IPS-20b (cell line): ENCODE measurements around the gene SBF2.

ENCODE experiments used
- H3K27ac ChIP-seq: one replicate; pipeline ENCODE4 v1.5.1; 2013; ENCODE audit warnings: low read length
- H3K27me3 ChIP-seq: 2 replicates; pipeline ENCODE4 v1.6.1; 2013; ENCODE audit warnings: mild to moderate bottlenecking, low read length, inconsistent platforms; ENCODE audit not compliant: insufficient read depth
- H3K36me3 ChIP-seq: 2 replicates; pipeline ENCODE4 v1.6.1; 2013; ENCODE audit warnings: low read depth, mild to moderate bottlenecking, inconsistent platforms, low read length, moderate library complexity; ENCODE audit not compliant: insufficient read depth
- H3K4me1 ChIP-seq: 2 replicates; pipeline ENCODE4 v1.6.1; 2013; ENCODE audit warnings: mild to moderate bottlenecking, control low read depth, inconsistent platforms, low read length, moderate library complexity; ENCODE audit not compliant: insufficient read depth
- H3K4me3 ChIP-seq: 2 replicates; pipeline ENCODE4 v1.5.1; 2013; ENCODE audit warnings: mild to moderate bottlenecking, low read length, inconsistent platforms
- H3K9ac ChIP-seq: 2 replicates; pipeline ENCODE4 v1.6.1; 2013; ENCODE audit warnings: low read depth, mild to moderate bottlenecking, inconsistent platforms, low read length, moderate library complexity
- H3K9me3 ChIP-seq: 2 replicates; pipeline ENCODE4 v1.6.1; 2013; ENCODE audit warnings: mild to moderate bottlenecking, low read depth, low read length, inconsistent platforms; ENCODE audit not compliant: insufficient read depth

Gene SBF2

DNA sequence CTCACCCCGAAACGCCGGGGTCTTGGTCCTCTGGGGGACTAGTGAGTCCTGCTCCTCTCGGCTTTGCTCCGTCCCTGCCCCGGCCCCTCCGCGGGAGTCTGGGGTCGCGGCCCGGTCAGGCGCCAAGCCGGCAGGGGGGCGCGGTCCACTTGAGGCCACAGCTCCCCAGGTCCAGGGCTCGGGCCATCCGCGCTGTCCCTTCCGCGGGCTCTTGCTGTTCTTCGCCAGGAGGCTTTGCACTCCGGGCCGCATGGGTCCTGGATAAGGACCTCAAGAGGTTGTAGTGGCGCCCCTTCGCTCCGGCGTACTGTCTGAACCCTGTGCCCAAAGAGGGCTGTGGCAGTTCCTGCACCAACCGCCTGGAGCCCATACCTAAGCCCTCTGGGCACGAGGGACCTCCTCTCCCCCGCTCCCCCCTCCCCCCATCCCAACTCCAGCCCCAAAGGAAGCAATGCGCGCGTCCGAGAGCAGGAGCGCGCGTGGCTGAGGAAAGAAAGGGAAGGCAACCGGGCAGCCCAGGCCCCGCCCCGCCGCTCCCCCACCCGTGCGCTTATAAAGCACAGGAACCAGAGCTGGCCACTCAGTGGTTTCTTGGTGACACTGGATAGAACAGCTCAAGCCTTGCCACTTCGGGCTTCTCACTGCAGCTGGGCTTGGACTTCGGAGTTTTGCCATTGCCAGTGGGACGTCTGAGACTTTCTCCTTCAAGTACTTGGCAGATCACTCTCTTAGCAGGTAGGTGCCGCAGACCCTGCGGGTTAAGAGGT lies 10.7 kb upstream of the SBF2 start, which contains the start of gene ADM:
ADM (plus strand) TSS at position 579 of the 767 bp plus-strand sequence. CDS start 628 bp downstream, outside the sequence.
- peak within 1 kb of the TSS; percentile 93 for H3K4me3 ChIP-seq
- H3K27me3 ChIP-seq, result peaks cover 83% of the 10 kb centered on the region
- peak within 1 kb of the TSS; percentile 6 for H3K27ac ChIP-seq

DNA sequence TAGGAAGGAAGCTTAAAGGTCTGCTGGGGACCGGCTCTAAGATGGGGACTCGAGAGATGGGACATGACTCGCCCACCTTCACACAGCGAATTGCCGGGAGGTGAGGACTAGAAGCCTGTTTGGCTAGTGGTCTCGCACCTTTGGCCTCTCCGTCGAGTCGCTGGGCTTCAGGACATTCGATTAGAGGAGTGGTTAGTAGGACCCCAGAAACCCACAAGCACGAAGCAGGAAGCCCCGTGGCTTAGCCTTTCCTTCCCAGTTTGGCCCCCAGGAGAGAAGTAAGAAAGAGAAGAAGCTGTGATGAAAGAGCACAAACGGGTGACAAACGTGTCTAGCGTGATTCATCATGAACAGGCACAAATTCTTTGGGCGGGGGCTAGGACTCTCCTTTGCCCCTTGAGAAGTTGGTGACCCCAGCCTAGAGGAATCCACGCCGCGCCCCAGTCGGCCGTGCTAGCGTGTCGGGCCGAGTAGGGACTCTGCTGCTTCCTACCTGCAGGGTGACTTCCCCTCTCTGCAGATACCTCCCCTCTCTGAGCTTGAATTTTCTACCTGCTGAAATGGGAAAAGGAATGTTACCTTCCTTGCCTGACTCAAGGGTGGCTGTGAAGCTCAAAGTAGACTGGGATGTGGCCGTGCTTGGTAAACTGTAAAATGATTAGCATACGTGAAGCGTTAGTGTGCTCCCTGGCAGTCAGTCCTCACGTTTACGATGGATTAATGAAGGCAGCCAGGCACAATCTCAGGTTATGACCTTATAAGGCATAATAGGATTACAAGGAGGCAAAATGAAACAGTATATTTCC lies 9.7 kb upstream of the SBF2 start:
- Histone ChIP-seq H3K27ac (peak overlapping the region; percentile 6), H3K4me3 (peak overlapping the region; percentile 93), H3K9ac (peak overlapping the region; percentile 86; the same call in 1 of the 2 replicates), H3K27me3 (peaks cover 77% of the 10 kb centered on the region), H3K9me3 (no peaks in the 10 kb centered on the region), H3K4me1 (peaks cover 11% of the 10 kb centered on the region; the same call in 1 of the 2 replicates), H3K36me3 (peaks cover 18% of the 10 kb centered on the region; the same call in 1 of the 2 replicates)

More for the DNA sequence above, 10.7 kb upstream of the SBF2 start, which contains the start of gene ADM:
- H3K4me1 ChIP-seq, result peaks cover 14% of the 10 kb centered on the region; the same call in 1 of the 2 replicates
- H3K9ac ChIP-seq, result peak within 1 kb of the TSS; percentile 86
- H3K36me3 ChIP-seq, result peaks cover 18% of the 10 kb centered on the region; the same call in 1 of the 2 replicates
- H3K9me3 ChIP-seq, result no peaks in the 10 kb centered on the region

DNA sequence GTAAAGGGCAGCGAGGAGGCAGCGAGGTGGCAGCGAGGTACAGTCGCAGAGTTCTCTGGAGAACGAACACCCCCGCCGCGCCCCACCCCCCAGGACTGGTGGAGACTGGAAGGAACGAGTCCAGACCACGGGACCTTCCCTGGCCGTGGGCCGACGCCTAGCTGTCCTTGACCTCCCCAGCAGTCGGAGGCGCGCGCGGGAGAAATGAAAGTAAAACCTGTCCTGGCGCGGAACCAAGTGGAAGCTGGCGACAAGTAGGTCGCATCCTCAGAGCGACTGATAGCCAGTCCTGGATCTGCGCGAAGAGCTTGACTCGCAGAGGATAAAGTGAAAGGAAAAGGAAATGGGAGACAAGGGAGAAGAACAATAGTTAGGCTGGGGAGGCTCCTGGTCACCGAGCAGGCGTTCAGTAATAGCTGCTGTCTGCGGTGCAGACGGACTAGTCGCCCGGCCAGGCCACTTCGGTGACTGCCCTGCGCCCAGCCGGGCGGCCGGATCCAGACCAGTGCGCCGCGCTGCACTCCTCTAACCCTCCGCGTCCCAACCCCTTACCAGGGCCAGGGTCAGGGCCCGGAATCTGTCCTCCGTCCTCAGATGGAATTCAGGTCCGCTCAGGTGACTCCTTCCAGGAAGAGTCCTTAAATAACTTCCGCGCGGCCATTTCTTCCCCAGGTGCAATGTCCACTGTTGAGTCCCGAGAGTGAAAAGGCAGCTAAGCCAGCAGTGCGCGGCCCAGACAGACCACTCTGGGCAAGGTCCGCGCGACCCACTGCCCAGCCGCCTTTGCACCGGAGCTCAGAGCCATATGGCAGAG lies 8.9 kb upstream of the SBF2 start:
- H3K9me3 ChIP-seq, result no peaks in the 10 kb centered on the region
- peak overlapping the region; percentile 93 for H3K4me3 ChIP-seq
- H3K36me3 ChIP-seq, result peaks cover 18% of the 10 kb centered on the region; the same call in 1 of the 2 replicates
- peaks cover 70% of the 10 kb centered on the region for H3K27me3 ChIP-seq
- H3K27ac ChIP-seq, result no peak overlapping the region
- peak overlapping the region; percentile 86; the same call in 1 of the 2 replicates for H3K9ac ChIP-seq
- H3K4me1 ChIP-seq, result peaks cover 4% of the 10 kb centered on the region; the same call in 1 of the 2 replicates

DNA sequence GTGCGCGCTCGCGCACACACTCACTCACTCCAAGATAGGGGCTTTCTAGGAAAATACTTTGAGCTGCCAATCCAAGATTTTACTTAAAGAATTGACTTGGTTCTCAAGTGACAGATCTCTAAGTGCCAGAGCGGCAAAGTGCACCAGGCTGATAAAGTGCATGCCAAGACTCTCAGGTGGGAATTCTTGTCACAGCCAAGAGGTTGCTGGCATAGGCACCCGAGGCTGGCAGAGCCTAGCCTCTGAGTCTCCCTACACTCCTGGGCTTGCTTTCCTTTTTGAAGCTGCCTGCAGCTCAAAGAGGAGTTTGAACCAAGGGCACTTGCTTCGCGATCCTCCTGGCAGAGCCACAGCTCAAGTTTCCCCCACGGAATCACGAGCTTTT lies 8.3 kb upstream of the SBF2 start:
- H3K27ac ChIP-seq, result no peak overlapping the region
- peaks cover 18% of the 10 kb centered on the region; the same call in 1 of the 2 replicates for H3K36me3 ChIP-seq
- H3K4me3 ChIP-seq, result peak overlapping the region; percentile 93
- peaks cover 66% of the 10 kb centered on the region for H3K27me3 ChIP-seq
- no peaks in the 10 kb centered on the region for H3K9me3 ChIP-seq
- peaks cover 4% of the 10 kb centered on the region; the same call in 1 of the 2 replicates for H3K4me1 ChIP-seq
- H3K9ac ChIP-seq, result peak overlapping the region; percentile 86; the same call in 1 of the 2 replicates

DNA sequence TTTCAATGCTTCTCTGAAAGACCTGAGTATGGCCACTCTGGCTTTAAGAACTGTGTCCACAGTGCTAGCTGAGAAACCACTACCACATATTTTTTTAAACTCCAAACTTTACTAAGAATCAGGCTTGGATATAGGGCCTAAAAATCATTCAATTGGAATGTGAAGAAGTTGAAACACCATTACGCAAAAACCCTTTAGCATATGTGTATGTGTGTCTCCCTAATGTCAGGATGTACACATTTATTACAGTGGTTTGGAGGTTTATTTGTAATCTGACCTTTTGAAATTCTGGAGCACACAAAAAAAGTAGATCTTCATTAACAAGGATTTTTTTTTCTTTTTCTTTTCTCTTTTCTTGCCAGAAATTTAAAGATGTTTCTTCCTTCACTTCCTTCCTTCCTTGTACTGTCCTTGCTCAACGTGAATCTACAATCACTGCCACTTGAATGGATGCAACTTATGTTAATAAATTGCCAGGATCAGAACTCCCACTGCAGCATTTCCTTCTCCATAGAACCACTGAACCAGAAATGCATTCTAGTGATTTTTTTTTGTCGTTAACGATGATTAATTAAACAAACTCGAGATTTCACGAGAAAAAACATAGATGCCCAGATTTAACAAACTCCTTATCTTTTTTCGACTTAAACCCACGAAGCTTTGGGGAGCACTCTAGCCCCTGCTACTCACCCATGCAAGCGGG lies 7.8 kb upstream of the SBF2 start:
- peaks cover 4% of the 10 kb centered on the region; the same call in 1 of the 2 replicates for H3K4me1 ChIP-seq
- H3K4me3 ChIP-seq, result peak overlapping the region; percentile 93
- H3K27me3 ChIP-seq, result peaks cover 61% of the 10 kb centered on the region
- peaks cover 13% of the 10 kb centered on the region; the same call in 1 of the 2 replicates for H3K36me3 ChIP-seq
- H3K9ac ChIP-seq, result peak overlapping the region; percentile 86; the same call in 1 of the 2 replicates
- no peak overlapping the region for H3K27ac ChIP-seq
- H3K9me3 ChIP-seq, result no peaks in the 10 kb centered on the region

DNA sequence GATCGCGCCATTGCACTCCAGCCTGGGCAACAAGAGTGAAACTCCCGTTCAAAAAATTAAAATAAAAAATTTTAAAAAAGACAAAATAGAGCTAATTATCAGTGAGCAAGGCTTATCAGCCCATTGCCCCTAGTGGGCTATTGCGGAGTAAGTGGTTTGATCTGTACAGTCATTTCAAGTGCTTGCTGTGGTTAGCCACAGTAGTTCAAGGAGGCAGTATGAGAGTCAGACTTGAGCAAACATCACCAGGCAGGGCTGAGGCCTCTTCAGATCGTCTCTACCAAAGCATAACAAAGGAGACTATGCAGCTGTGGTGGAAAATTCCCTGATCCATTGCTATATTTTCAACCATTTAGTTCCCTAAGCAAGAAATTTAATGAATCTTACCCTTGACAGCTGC lies 4.3 kb upstream of the SBF2 start:
- H3K36me3 ChIP-seq, result no peaks in the 10 kb centered on the region
- H3K4me1 ChIP-seq, result peaks cover 10% of the 10 kb centered on the region; the same call in 1 of the 2 replicates
- H3K9ac ChIP-seq, result no peak overlapping the region
- no peak overlapping the region for H3K27ac ChIP-seq
- no peak overlapping the region for H3K4me3 ChIP-seq
- H3K27me3 ChIP-seq, result peaks cover 36% of the 10 kb centered on the region
- no peaks in the 10 kb centered on the region for H3K9me3 ChIP-seq

DNA sequence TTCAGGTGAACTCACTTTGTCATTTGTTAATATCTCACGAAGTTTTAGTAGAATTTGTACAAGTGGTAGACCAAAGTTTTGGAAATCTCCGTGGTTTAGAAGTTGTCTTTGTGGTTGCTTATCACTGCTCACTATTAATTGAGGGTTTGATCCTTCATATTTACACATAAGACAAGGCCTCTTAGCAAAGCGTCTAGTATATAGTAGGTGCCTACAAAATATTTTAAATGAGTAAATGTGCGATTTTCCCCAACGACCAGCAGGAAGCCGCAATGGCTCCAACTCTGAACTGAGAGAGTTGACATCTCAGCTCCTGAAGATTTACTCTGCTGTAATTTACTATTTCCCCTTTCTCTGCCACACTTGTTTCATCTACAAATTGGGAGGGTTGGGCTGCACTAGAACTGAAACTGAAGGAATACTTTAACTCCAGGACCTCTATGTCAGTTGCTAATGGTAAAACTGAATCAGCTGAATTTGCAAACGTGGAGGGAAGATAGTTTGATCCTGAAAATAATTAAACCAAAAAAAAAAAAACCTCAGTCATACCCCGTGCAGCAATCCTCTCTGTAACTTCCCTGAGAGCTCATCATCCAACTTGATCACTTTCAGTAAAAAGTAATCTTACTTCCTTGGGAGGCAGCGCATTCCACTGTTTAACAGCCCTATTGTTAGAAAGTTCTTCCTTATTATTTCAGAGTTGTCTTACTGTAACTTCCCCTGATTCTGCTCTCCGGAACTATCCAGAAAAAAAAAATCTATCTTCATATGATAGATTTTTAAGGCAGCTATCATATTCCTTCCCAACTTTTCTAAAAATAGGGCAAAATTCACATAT lies 1.3 kb upstream of the SBF2 start:
- peaks cover 7% of the 10 kb centered on the region; the same call in 1 of the 2 replicates for H3K27me3 ChIP-seq
- H3K27ac ChIP-seq, result peak overlapping the region; percentile 97
- peak overlapping the region; percentile 96; the same call in 1 of the 2 replicates for H3K9ac ChIP-seq
- no peaks in the 10 kb centered on the region for H3K9me3 ChIP-seq
- H3K4me1 ChIP-seq, result peaks cover 11% of the 10 kb centered on the region; the same call in 1 of the 2 replicates
- peak overlapping the region; percentile 81 for H3K4me3 ChIP-seq
- no peaks in the 10 kb centered on the region for H3K36me3 ChIP-seq

DNA sequence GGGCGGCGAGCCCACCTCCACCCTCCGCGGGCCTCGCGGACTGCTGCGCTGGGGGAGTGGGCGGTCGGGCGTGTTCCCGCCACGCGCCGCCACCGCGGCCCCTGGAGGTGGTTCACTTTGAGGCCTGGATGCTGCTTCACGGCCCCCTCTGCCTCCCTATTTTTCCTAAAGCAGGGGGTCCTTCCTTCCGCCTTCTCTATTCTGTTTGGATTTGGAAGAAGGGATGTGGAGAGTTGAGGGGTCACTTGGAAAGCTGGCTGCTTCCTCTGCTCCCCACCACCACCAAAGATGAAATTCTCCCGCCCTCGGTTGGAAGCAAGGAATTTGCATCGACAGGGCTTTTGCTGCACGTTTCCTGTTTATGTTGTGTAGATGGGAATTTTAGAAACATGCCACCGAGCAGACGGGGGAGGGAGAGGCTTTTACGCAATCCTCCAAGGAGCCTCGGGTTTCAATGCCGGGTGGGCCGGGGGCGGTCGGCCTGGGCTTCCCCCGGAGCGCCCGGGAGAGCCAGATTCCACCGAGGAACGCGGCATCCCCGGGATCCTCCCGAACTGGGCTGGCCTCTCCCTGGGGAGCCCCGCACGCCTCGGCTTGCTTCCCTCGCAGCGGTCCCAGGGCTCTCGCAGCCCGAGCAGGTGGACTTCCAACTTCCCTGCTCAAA lies 403 bp upstream of the SBF2 start:
- peaks cover 14% of the 10 kb centered on the region; the same call in 1 of the 2 replicates for H3K4me1 ChIP-seq
- no peaks in the 10 kb centered on the region for H3K36me3 ChIP-seq
- H3K9me3 ChIP-seq, result no peaks in the 10 kb centered on the region
- peaks cover 7% of the 10 kb centered on the region; the same call in 1 of the 2 replicates for H3K27me3 ChIP-seq
- H3K27ac ChIP-seq, result peak overlapping the region; percentile 97
- peak overlapping the region; percentile 96 for H3K9ac ChIP-seq
- H3K4me3 ChIP-seq, result peak overlapping the region; percentile 81

DNA sequence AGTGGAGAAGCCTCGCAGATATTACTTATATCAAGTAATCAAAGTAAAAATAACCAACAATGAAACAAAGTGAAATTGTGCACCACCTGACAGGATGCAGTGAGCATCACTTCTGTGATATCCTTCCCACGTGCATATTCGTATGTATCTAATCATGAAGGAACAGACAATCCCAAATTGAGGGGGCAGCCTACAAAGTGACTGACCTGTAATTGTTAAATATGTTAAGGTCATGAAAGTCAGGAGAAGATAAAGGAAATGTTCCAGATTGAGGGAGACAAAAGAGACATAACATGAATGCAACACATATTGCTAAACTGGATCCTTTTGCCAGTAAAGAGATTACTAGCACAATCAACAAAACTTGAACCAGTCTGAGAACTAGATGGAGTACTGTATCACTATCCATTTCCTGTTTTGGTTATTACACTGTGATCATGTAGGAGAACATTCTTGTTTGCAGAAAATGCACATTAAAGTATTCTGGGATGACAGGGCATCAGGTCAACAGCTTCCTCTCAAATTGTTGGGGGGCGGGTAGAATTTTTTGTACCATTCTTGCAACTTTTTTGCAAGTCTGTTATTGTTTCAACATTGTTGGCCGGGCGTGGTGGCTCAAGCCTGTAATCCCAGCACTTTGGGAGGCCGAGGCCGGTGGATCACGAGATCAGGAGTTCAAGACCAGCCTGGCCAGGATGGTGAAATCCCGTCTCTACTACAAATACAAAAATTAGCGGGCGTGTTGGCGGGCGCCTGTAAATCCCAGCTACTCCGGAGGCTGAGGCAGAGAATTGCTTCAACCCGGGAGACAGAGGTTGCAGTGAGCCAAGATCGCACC lies 2.0 kb downstream of the SBF2 start:
- Histone ChIP-seq H3K4me3 (no peak overlapping the region), H3K27ac (no peak overlapping the region), H3K9me3 (no peaks in the 10 kb centered on the region), H3K27me3 (peaks cover 7% of the 10 kb centered on the region; the same call in 1 of the 2 replicates), H3K36me3 (peaks cover 5% of the 10 kb centered on the region; the same call in 1 of the 2 replicates), H3K4me1 (peaks cover 14% of the 10 kb centered on the region; the same call in 1 of the 2 replicates), H3K9ac (no peak overlapping the region)
